ENCODE measurements around the gene QSOX1. TPM values are rescaled to one million over a fixed set of nuclear protein-coding genes. Genes with fewer than 3 reads are reported as not detected.
A peak's percentile ranks its signal among the peaks of the same experiment; 100 is the strongest.

Gene QSOX1
- total and polyA plus RNA-seq, 7 experiments from 2014 or later: 9.3 to 55.6 (median 23.6) TPM

- intact Hi-C loops (cut with micrococcal nuclease): no loop called here
- ChIA-PET CTCF (no interaction called here), POLR2A (no interaction called here)
- Mint-ChIP-seq H3K4me3 (no peak overlapping the region), H3K27me3 (no peaks in the 10 kb centered on the region), H3K27ac (peak overlapping the region in 2 of 9 donors; percentile 4 to 41), H3K36me3 (peaks cover 0 to 15% (median 0%) of the 10 kb centered on the region in 5 donors), H3K9me3 (no peaks in the 10 kb centered on the region), H3K4me1 (peaks cover 0 to 13% (median 5%) of the 10 kb centered on the region in 7 donors)
- H3K4me1 ChIP-seq (ENCODE audit: control insufficient read depth in 2 of 2, insufficient read depth in 2 of 2, low read length in 2 of 2): no peaks in the 10 kb centered on the region
- H3K27me3 ChIP-seq (ENCODE audit: control insufficient read depth in 2 of 2, insufficient read depth in 2 of 2, low read length in 2 of 2): no peaks in the 10 kb centered on the region
- ATAC-seq (no peak), DNase-seq (no peak)
- H3K36me3 ChIP-seq (ENCODE audit: control insufficient read depth in 2 of 3, insufficient read depth in 3 of 3, low read length in 3 of 3): peaks cover 0 to 25% (median 0%) of the 10 kb centered on the region in 3 experiments
- no peaks in the 10 kb centered on the region for H3K9me3 ChIP-seq (ENCODE audit: control insufficient read depth in 2 of 3, low read length in 3 of 3)
- H3K4me3 ChIP-seq (ENCODE audit: low read length): no peak overlapping the region
- H3K27ac ChIP-seq (ENCODE audit: low read depth, low read length): no peak overlapping the region
Measured at GRCh38 chr1:180165509-180166435, 11.1 kb downstream of the QSOX1 start.

- Mint-ChIP-seq H3K4me1 (peaks cover 0 to 13% (median 8%) of the 10 kb centered on the region in 7 donors), H3K9me3 (no peaks in the 10 kb centered on the region), H3K27ac (no peak overlapping the region), H3K27me3 (no peaks in the 10 kb centered on the region), H3K36me3 (peaks cover 0 to 15% (median 0%) of the 10 kb centered on the region in 5 donors), H3K4me3 (no peak overlapping the region)
- Histone ChIP-seq H3K36me3 (ENCODE audit: control insufficient read depth in 2 of 3, insufficient read depth in 3 of 3, low read length in 3 of 3) (peaks cover 0 to 25% (median 0%) of the 10 kb centered on the region in 3 experiments), H3K4me1 (ENCODE audit: control insufficient read depth in 2 of 2, insufficient read depth in 2 of 2, low read length in 2 of 2) (no peaks in the 10 kb centered on the region), H3K4me3 (ENCODE audit: low read length) (no peak overlapping the region), H3K27me3 (ENCODE audit: control insufficient read depth in 2 of 2, insufficient read depth in 2 of 2, low read length in 2 of 2) (no peaks in the 10 kb centered on the region), H3K9me3 (ENCODE audit: control insufficient read depth in 2 of 3, low read length in 3 of 3) (no peaks in the 10 kb centered on the region), H3K27ac (ENCODE audit: low read depth, low read length) (no peak overlapping the region)
- ATAC-seq: no peak
- no peak for DNase-seq
- POLR2A ChIA-PET: no interaction called here
- intact Hi-C loops (cut with micrococcal nuclease): no loop called here
- CTCF ChIA-PET: interaction anchor here (0.6 to 1.3 kb wide), 3 partner anchors 12 to 216 kb away, joined by 3 to 4 read pairs (median 4); no protein-coding TSS in a partner anchor
Measured at GRCh38 chr1:180166436-180166800, 11.7 kb downstream of the QSOX1 start.

GRCh38 chr1:180167021-180167701 lies 12.5 kb downstream of the QSOX1 start:
- no peak overlapping the region for H3K27ac ChIP-seq (ENCODE audit: low read depth, low read length)
- H3K27me3 ChIP-seq (ENCODE audit: control insufficient read depth in 2 of 2, insufficient read depth in 2 of 2, low read length in 2 of 2): no peaks in the 10 kb centered on the region
- CTCF ChIA-PET: interaction anchor here (0.6 to 1.6 kb wide), 6 partner anchors 10 to 369 kb away, joined by 3 to 4 read pairs (median 4); no protein-coding TSS in a partner anchor
- Mint-ChIP-seq H3K4me3 (no peak overlapping the region), H3K36me3 (peaks cover 0 to 15% (median 0%) of the 10 kb centered on the region in 5 donors), H3K4me1 (peaks cover 0 to 18% (median 8%) of the 10 kb centered on the region in 7 donors), H3K27me3 (no peaks in the 10 kb centered on the region), H3K27ac (no peak overlapping the region), H3K9me3 (no peaks in the 10 kb centered on the region)
- H3K4me3 ChIP-seq (ENCODE audit: low read length): no peak overlapping the region
- intact Hi-C loops (cut with micrococcal nuclease): no loop called here
- no peak for ATAC-seq
- H3K9me3 ChIP-seq (ENCODE audit: control insufficient read depth in 2 of 3, low read length in 3 of 3): no peaks in the 10 kb centered on the region
- H3K36me3 ChIP-seq (ENCODE audit: control insufficient read depth in 2 of 3, insufficient read depth in 3 of 3, low read length in 3 of 3): peaks cover 0 to 25% (median 0%) of the 10 kb centered on the region in 3 experiments
- DNase-seq: no peak
- POLR2A ChIA-PET: no interaction called here
- no peaks in the 10 kb centered on the region for H3K4me1 ChIP-seq (ENCODE audit: control insufficient read depth in 2 of 2, insufficient read depth in 2 of 2, low read length in 2 of 2)

- Histone ChIP-seq H3K4me1 (ENCODE audit: control insufficient read depth in 2 of 2, insufficient read depth in 2 of 2, low read length in 2 of 2) (no peaks in the 10 kb centered on the region), H3K27me3 (ENCODE audit: control insufficient read depth in 2 of 2, insufficient read depth in 2 of 2, low read length in 2 of 2) (no peaks in the 10 kb centered on the region), H3K27ac (ENCODE audit: low read depth, low read length) (no peak overlapping the region), H3K36me3 (ENCODE audit: control insufficient read depth in 2 of 3, insufficient read depth in 3 of 3, low read length in 3 of 3) (peaks cover 0 to 25% (median 0%) of the 10 kb centered on the region in 3 experiments), H3K4me3 (ENCODE audit: low read length) (no peak overlapping the region), H3K9me3 (ENCODE audit: control insufficient read depth in 2 of 3, low read length in 3 of 3) (no peaks in the 10 kb centered on the region)
- DNase-seq: no peak
- H3K27me3 Mint-ChIP-seq: no peaks in the 10 kb centered on the region
- H3K9me3 Mint-ChIP-seq: no peaks in the 10 kb centered on the region
- H3K36me3 Mint-ChIP-seq: peaks cover 0 to 15% (median 0%) of the 10 kb centered on the region in 5 donors
- H3K4me1 Mint-ChIP-seq: peaks cover 0 to 18% (median 8%) of the 10 kb centered on the region in 7 donors
- intact Hi-C loops (cut with micrococcal nuclease): loop anchor here (1.0 to 2.0 kb wide), 2 partner anchors 301 to 462 kb away; no protein-coding TSS in a partner anchor
- CTCF ChIA-PET: interaction anchor here (0.8 to 1.6 kb wide), 7 partner anchors 10 to 370 kb away, joined by 3 to 6 read pairs (median 4); no protein-coding TSS in a partner anchor
- H3K4me3 Mint-ChIP-seq: no peak overlapping the region
- POLR2A ChIA-PET: interaction anchor here (0.6 kb wide), 1 partner anchor 130 kb away, joined by 3 read pairs; no protein-coding TSS in a partner anchor
- no peak overlapping the region for H3K27ac Mint-ChIP-seq
- ATAC-seq: no peak
Measured at GRCh38 chr1:180167721-180168467, 13.2 kb downstream of the QSOX1 start.

GRCh38 chr1:180168786-180169639 lies 14.3 kb downstream of the QSOX1 start:
- ChIA-PET POLR2A (interaction anchor here (0.6 kb wide), 1 partner anchor 132 kb away, joined by 3 read pairs; no protein-coding TSS in a partner anchor), CTCF (interaction anchor here (0.9 to 1.6 kb wide), 5 partner anchors 8 to 354 kb away, joined by 3 to 6 read pairs (median 4); no protein-coding TSS in a partner anchor)
- ATAC-seq (peak; percentile 83), DNase-seq (peak in 2 of 9 donors; percentile 16 to 27)
- peak overlapping the region in 2 of 9 donors; percentile 17 to 28 for H3K27ac Mint-ChIP-seq
- no peaks in the 10 kb centered on the region for H3K4me1 ChIP-seq (ENCODE audit: control insufficient read depth in 2 of 2, insufficient read depth in 2 of 2, low read length in 2 of 2)
- H3K4me3 ChIP-seq (ENCODE audit: low read length): no peak overlapping the region
- no peak overlapping the region for H3K27ac ChIP-seq (ENCODE audit: low read depth, low read length)
- no peaks in the 10 kb centered on the region for H3K9me3 Mint-ChIP-seq
- H3K36me3 ChIP-seq (ENCODE audit: control insufficient read depth in 2 of 3, insufficient read depth in 3 of 3, low read length in 3 of 3): peaks cover 0 to 25% (median 0%) of the 10 kb centered on the region in 3 experiments
- peaks cover 0 to 12% (median 0%) of the 10 kb centered on the region in 5 donors for H3K36me3 Mint-ChIP-seq
- H3K4me1 Mint-ChIP-seq: peaks cover 0 to 13% (median 4%) of the 10 kb centered on the region in 7 donors
- no peak overlapping the region for H3K4me3 Mint-ChIP-seq
- H3K9me3 ChIP-seq (ENCODE audit: control insufficient read depth in 2 of 3, low read length in 3 of 3): no peaks in the 10 kb centered on the region
- intact Hi-C loops (cut with micrococcal nuclease): loop anchor here (1.0 to 2.0 kb wide), 2 partner anchors 302 to 463 kb away; no protein-coding TSS in a partner anchor
- H3K27me3 Mint-ChIP-seq: no peaks in the 10 kb centered on the region
- H3K27me3 ChIP-seq (ENCODE audit: control insufficient read depth in 2 of 2, insufficient read depth in 2 of 2, low read length in 2 of 2): no peaks in the 10 kb centered on the region

Measured in naive thymus-derived CD4-positive, alpha-beta T cell (primary cell).